ENCODE data around the gene ARHGEF4.
"Not testable (repeated sequence)": the region's sequence is repeated elsewhere in the genome, so short reads cannot be mapped to it uniquely, and the experiment has no call there.

The ARHGEF4 gene

DNA sequence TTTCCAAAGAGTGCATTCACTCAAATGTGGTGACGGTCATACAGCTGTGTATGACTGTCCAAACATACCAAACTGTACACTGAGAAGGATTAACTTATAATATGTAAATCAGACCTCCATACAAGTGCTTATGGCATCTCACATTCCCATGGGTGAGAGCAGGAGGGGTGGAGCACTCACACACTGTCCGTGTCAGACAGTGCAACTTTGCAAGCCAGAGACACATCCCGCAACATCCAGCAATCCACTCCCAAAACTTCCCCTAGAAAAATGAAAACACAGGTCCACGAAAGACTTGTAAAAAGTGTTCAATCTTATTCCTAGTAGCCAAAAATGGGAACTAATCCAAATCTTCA lies 220.2 kb downstream of the ARHGEF4 start:
- no peak for DNase-seq

DNA sequence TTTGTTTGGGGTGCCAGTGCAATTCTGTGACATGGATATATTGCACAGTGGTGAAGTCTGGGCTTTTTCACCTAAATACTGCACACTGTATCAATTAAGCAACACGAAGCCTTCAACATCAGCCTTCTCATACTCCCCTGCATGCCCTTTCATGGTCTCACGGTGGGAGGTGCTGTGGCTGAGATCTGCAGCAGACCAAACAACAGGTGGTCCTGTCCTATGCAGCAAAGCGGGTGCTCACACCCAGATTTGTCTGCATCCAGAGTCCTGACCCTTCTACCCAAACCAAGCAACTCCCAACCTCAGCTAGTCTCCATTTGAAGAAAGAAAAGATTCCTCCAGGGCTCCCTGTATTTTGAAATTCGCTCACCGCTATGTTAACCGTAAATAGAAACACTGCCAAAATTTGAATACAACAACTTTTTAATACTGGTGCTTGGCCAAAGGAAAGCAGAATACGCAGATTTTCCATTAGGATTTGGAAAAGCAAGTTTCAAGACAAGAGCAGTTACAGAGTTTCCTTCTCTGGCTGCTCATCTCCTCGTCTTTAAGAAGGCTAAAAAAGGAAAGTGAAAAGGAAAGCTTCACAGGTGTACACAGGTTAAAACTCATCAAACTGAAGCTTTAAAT lies 221.6 kb downstream of the ARHGEF4 start:
- DNase-seq = no peak

GRCh38 chr2:131058920-131059319 lies 222.2 kb downstream of the ARHGEF4 start:
- DNase-seq = no peak

DNA sequence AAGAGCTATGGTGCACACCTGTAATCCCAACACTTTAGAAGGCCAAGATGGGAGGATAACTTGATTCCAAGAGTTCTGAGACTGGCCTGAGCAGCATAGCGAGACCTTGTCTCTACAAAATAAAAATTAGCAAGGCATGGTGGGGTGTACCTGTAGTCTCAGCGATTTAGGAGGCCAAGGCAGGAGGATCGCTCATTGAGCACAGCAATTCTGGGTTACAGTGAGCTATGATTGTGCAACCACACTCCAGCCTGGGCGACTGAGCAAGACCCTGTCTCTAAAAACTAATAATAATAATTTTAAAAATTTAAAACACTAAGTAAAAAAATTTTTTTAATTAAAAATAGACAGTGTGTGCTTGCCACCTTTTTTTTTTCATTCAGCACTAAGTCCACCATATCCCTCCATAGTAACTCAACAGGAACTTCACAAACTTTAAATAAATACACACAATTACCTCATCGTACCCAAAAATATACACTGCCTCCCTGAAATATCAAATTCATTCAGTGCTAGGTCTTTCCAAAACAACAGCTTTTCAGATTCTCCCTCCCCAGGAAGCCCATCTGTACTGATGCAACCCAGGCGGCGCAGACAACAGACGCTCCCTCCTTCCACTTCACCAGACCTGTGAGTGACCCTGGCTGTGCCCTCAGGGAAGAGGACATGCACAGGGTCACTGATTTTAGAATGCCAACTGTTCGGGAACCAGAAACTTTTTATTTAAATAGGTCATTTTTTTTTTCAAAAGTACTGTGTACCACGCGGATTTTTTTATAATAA lies 227.0 kb downstream of the ARHGEF4 start:
- DNase-seq = no peak

GRCh38 chr2:131064589-131065512 lies 228.1 kb downstream of the ARHGEF4 start:
- DNase-seq = no peak

DNA sequence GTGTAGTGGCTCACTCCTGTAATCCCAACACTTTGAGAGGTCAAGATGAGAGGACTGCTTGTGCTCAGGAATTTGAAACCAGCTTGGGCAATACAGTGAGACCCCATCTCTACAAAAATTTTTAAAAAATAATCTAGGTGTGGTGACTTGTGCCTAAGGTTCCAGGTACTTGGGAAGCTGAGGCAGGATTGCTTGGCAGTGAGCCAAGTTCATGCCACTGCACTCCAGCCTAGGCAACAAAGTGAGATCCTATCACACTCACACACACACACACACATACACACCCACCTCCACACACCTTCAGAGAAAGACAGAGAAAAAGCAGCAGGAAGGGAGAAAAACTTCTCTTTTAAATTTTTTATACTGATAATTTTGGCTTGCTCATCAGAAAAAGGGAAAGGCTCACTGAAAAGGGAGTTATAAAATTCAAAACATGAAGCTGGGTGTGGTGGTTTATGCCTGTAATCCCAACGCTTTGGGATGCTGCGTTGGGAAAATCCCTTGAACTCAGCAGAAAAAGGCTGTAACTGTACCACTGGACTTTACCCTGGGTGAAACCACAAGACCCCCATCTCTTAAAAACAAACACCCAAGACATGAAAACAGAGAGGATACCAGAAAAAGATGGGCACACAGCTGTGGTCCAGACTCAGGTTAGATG lies 230.9 kb downstream of the ARHGEF4 start:
- DNase-seq = no peak

- DNase-seq = not testable (repeated sequence)
Measured at GRCh38 chr2:131068172-131068571, 231.5 kb downstream of the ARHGEF4 start.

GRCh38 chr2:131075578-131075977 lies 238.9 kb downstream of the ARHGEF4 start:
- DNase-seq = not testable (repeated sequence)

- no peak for DNase-seq
Measured at GRCh38 chr2:131076707-131077106, 240.0 kb downstream of the ARHGEF4 start.

- no peak for DNase-seq
Measured at GRCh38 chr2:131077182-131077846, 240.6 kb downstream of the ARHGEF4 start.

GRCh38 chr2:131077966-131078365 lies 241.3 kb downstream of the ARHGEF4 start:
- no peak for DNase-seq

GRCh38 chr2:131079931-131080330 lies 243.2 kb downstream of the ARHGEF4 start:
- not testable (repeated sequence) for DNase-seq

DNA sequence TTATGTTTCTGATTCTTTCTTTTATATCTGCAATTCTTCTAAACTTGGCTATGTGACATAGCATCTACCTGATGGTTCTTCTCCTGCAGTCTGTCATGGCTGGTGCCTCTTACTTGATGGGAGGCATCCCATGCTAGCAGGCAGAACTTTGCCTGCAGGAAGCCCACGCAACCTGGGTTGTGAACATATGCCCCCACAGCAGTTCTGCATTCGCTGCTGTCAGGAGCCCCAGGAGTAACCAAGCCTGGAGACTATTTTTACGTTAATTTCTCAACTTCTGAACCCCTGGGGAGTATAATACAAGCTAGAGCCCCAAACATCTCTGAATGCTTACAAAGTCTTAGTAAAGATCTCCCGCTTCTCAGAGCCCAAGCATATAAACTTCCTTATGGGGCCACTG lies 244.5 kb downstream of the ARHGEF4 start:
- no peak for DNase-seq

- DNase-seq = no peak
Measured at GRCh38 chr2:131085646-131086045, 248.9 kb downstream of the ARHGEF4 start.

GRCh38 chr2:131092458-131093005 lies 255.8 kb downstream of the ARHGEF4 start:
- no peak for DNase-seq

- DNase-seq = peak; percentile 84
Measured at GRCh38 chr2:131093006-131093695, 256.4 kb downstream of the ARHGEF4 start, which contains the start of gene FAM168B. TSS of gene FAM168B (minus strand) at chr2:131093460. CDS start at chr2:131082646, 10,814 bp downstream.

DNA sequence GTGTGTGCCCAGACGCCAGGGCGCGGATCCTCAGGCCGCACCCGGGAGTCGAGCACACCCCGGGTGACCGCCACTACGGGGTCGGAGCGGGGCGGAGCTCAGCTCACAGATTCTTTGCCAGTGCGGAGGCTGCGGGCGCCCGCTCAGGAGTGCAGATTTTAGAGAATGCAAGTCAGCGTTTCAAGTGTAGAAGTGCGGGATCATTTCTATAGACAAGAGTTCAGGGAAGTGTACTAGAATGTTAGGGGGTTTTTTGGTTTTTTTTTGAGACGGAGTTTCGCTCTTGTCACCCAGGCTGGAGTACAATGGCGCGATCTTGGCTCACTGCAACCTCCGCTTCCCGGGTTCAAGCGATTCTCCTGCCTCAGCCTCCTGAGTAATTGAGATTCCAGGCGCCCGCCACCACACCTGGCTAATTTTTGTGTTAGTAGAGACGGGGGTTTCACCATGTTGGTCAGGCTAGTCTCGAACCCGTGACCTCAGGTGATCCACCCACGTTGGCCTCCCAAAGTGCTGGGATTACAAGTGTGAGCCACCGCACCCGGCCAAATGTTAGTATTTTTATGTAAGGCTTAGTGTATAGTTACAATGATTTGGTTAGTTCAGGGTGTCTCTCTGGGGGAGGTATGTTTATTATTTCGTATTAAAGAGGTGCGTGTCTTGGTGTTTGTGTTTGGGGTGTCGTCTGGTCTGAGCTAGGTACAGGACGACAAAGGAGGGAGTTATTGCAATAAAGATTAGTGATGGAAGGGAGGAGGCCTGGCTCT lies 257.2 kb downstream of the ARHGEF4 start:
- peak; percentile 62 for DNase-seq

DNA sequence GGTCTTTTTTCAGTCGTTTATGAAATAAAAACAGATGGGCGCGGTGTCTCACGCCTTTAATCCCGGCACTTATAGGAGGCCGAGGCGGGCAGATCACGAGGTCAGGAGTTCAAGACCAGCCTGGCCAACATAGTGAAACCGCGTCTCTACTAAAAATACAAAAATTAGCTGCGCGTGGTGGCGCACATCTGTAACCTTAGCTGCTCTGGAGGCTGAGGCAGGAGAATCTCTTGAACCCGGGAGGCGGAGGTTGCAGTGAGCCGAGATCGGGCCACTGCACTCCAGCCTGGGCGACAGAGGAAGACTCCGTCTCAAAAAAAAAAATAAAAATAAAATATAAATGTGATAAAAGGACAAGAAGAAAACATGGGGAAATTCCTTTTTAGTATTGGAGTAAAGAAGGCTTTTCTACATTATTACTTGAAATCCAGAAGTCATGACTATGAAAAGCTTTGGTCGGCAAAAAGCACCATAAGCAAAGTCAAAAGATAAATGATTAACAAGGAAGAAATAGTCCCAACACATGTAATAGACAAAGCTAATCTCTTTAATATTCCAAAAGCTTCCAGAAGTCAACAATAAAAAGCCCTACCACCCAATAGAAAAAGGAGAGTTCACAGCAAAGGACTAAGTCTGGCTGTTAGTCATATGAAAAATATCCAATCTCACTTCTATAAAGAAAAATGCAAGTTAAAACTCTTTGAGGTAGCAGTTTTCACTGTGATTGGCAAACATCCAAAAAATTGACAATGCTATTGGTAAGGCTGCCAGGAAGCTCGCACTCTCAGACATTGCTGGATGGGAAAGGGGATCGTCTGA lies 258.0 kb downstream of the ARHGEF4 start:
- no peak for DNase-seq

Data from NCI-H1436 (cell line).